Osteocyte (in vitro differentiated cells): ENCODE data around the gene GPATCH4. TPM values are rescaled to one million over a fixed set of nuclear protein-coding genes. Genes with fewer than 3 reads are reported as not detected.
"Not testable (repeated sequence)": the region's sequence is repeated elsewhere in the genome, so short reads cannot be mapped to it uniquely, and the experiment has no call there.

ENCODE experiments used
- DNase-seq: peaks from one replicate; pipeline ENCODE4 v3.0.0; 2021; ENCODE audit warnings: mixed read lengths; ENCODE audit not compliant: unreplicated experiment; ENCODE audit errors: extremely low spot score
- H3K27ac Mint-ChIP-seq: one replicate; pipeline ENCODE4 v1.8.0; 2021; ENCODE audit warnings: mild to moderate bottlenecking, mixed read lengths; ENCODE audit not compliant: unreplicated experiment
- H3K27me3 Mint-ChIP-seq: one replicate; pipeline ENCODE4 v1.8.0; 2021; ENCODE audit warnings: mixed read lengths; ENCODE audit not compliant: unreplicated experiment
- H3K36me3 Mint-ChIP-seq: one replicate; pipeline ENCODE4 v1.8.0; 2021; ENCODE audit warnings: mixed read lengths; ENCODE audit not compliant: unreplicated experiment
- H3K4me1 Mint-ChIP-seq: one replicate; pipeline ENCODE4 v1.8.0; 2021; ENCODE audit warnings: mixed read lengths; ENCODE audit not compliant: unreplicated experiment
- H3K4me3 Mint-ChIP-seq: one replicate; pipeline ENCODE4 v1.8.0; 2021; ENCODE audit warnings: mild to moderate bottlenecking, moderate library complexity, mixed read lengths; ENCODE audit not compliant: unreplicated experiment
- H3K9me3 Mint-ChIP-seq: one replicate; pipeline ENCODE4 v1.8.0; 2021; ENCODE audit warnings: mixed read lengths; ENCODE audit not compliant: unreplicated experiment
- total RNA-seq: library from RNA; stranded (reverse); gene quantifications from 2 replicates; pipeline ENCODE4 v1.2.1, GENCODE V29; 2021
- TF ChIP-seq, protein P1 (sequence below): fragments of 200-600 bp; sonication (generic); IDR thresholded peaks from 2 replicates; pipeline ENCODE4 v1.5.0; 2021; ENCODE audit warnings: antibody characterized with exemption, mild to moderate bottlenecking, moderate library complexity

The GPATCH4 gene
- total RNA-seq, 1 donor from 2014 or later, result 20.6 TPM

DNA sequence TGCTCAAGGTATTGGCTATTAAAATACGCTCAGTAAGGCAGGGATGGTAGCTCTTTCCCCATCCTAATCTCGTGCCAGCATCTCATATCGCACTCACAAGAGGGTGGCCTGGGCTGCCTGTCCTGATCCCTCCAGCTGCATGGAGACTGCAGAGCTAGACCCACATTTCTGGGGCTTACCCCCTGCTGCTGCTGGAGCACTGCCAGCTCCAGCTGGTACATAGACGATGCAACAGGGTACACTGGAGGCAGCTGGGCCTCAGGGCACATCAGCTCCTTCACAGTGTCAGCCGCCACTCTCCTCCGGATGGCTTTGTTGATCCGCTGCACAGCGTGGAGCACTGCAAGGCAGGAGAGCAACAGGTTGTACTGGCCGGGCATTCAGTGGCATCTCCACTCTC is 44.9 kb downstream of the GPATCH4 start:
- Mint-ChIP-seq H3K4me3 (no peak overlapping the region), H3K27ac (no peak overlapping the region)

DNA sequence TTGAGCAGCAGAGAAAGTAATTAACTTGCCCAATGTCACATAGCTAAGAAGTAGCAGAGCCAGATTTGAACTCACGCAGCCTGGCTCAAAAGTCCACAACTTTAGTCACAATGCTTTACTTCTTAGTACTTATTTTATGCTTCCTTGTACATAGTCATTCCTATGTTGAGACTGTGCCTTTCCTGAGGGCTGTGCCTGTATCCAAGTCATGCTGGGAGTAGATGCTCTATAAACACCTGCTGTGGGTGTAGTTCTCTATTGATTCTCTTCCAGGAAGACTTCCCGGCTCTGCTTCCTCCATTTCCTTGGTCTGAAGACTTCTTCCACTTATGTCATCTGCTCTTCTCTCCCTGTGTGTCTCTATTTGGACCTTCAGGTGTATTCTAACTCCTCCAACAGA is 45.6 kb downstream of the GPATCH4 start:
- H3K4me1 Mint-ChIP-seq, result peaks cover 8% of the 10 kb centered on the region
- no peak overlapping the region for H3K4me3 Mint-ChIP-seq
- no peak for DNase-seq
- no peaks in the 10 kb centered on the region for H3K27me3 Mint-ChIP-seq
- H3K27ac Mint-ChIP-seq, result no peak overlapping the region
- TF ChIP-seq, protein P1, sequence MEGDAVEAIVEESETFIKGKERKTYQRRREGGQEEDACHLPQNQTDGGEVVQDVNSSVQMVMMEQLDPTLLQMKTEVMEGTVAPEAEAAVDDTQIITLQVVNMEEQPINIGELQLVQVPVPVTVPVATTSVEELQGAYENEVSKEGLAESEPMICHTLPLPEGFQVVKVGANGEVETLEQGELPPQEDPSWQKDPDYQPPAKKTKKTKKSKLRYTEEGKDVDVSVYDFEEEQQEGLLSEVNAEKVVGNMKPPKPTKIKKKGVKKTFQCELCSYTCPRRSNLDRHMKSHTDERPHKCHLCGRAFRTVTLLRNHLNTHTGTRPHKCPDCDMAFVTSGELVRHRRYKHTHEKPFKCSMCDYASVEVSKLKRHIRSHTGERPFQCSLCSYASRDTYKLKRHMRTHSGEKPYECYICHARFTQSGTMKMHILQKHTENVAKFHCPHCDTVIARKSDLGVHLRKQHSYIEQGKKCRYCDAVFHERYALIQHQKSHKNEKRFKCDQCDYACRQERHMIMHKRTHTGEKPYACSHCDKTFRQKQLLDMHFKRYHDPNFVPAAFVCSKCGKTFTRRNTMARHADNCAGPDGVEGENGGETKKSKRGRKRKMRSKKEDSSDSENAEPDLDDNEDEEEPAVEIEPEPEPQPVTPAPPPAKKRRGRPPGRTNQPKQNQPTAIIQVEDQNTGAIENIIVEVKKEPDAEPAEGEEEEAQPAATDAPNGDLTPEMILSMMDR, result no peak
- peaks cover 5% of the 10 kb centered on the region for H3K36me3 Mint-ChIP-seq
- H3K9me3 Mint-ChIP-seq, result no peaks in the 10 kb centered on the region

More for the DNA sequence above, 44.9 kb downstream of the GPATCH4 start:
- DNase-seq, result no peak
- TF ChIP-seq, protein P1, result no peak
- H3K9me3 Mint-ChIP-seq, result no peaks in the 10 kb centered on the region
- H3K4me1 Mint-ChIP-seq, result peaks cover 8% of the 10 kb centered on the region
- H3K36me3 Mint-ChIP-seq, result peaks cover 5% of the 10 kb centered on the region
- no peaks in the 10 kb centered on the region for H3K27me3 Mint-ChIP-seq

DNA sequence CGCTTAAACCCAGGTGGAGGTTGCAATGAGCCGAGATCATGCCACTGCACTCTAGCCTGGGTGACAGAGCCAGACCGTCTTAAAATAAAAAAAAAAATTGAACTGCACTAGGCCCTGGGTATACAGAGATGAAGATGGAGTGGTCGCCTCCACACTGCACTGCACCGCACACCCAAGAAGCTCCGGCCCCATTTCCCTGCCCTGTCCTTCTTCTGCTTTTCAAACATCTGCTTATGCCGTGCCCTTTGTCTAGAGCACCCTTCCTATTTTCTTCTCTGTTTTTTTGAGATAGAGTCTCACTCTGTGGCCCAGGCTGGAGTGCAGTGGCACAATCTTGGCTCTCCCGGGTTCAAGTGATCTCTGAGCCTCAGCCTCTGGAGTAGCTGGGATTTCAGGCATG is 46.3 kb downstream of the GPATCH4 start:
- H3K4me3 Mint-ChIP-seq, result no peak overlapping the region
- DNase-seq, result no peak
- H3K27me3 Mint-ChIP-seq, result no peaks in the 10 kb centered on the region
- H3K27ac Mint-ChIP-seq, result no peak overlapping the region
- H3K36me3 Mint-ChIP-seq, result peaks cover 5% of the 10 kb centered on the region
- peaks cover 8% of the 10 kb centered on the region for H3K4me1 Mint-ChIP-seq
- no peaks in the 10 kb centered on the region for H3K9me3 Mint-ChIP-seq
- TF ChIP-seq, protein P1, result no peak

DNA sequence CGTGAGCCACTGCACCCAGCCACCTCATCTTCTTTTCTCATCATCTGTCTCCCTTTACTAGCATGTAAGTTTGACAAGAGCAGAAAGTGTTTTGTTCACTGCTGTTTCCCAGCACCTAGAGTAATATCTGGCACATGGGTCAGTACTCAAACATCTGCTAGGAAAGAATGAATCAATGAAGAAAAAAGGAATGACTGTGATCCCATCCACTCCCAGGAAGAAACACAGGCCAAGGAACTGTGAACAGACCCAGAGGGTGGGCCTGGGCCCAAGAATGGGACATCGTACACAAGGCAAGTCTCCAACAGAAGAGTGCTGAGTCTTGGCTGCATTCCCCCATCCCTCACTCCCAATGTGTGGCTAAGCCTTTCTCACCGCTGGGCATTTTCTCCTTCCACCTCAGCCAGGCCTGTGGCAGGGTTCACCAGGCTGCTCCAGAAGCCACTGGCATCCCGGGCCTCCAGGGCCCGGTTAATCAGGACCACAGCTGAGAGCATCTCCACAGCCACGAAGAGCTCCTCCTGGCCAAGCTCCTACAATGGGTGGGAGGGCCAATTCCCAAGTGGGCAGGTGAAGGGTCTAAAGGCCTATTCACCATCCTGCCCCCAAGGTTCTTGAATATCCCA is 47.3 kb downstream of the GPATCH4 start:
- peaks cover 6% of the 10 kb centered on the region for H3K4me1 Mint-ChIP-seq
- TF ChIP-seq, protein P1, result no peak
- DNase-seq, result no peak
- peaks cover 5% of the 10 kb centered on the region for H3K36me3 Mint-ChIP-seq
- no peak overlapping the region for H3K27ac Mint-ChIP-seq
- no peaks in the 10 kb centered on the region for H3K9me3 Mint-ChIP-seq
- no peaks in the 10 kb centered on the region for H3K27me3 Mint-ChIP-seq
- no peak overlapping the region for H3K4me3 Mint-ChIP-seq

DNA sequence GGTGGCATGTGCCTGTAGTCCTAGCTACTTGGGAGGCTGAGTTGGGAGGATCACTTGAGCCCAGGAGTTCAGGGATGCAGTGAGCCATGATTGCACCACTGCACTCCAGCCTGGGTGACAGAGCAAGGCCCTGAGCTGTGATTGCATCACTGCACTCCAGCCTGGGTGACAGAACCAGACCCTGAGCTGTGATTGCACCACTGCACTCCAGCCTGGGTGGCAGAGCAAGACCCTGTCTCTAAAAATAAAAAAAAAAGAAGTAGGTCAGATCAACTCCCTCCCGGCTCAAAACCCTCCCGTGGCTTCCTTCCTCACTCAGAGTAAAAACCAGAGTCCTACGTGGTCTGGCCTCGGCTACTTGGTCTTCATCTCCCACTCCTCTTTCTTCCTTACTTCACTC is 48.3 kb downstream of the GPATCH4 start:
- H3K4me3 Mint-ChIP-seq, H3K36me3 Mint-ChIP-seq, H3K9me3 Mint-ChIP-seq, DNase-seq, H3K27me3 Mint-ChIP-seq, H3K4me1 Mint-ChIP-seq, H3K27ac Mint-ChIP-seq: not testable (repeated sequence)
